IMR-90 (cell line): ENCODE results near the gene ITIH2. TPM values are rescaled to one million over a fixed set of nuclear protein-coding genes. Genes with fewer than 3 reads are reported as not detected.
A peak's percentile ranks its signal among the peaks of the same experiment; 100 is the strongest.

ENCODE experiments used
- ATAC-seq: fragments of 200-7000 bp; cut with Tn5 transposase; 2 replicates; pipeline ENCODE4 v1.9.1; 2020; ENCODE audit warnings: low read depth, mild to moderate bottlenecking, moderate library complexity
- BruUV-seq: library from RNA; stranded (reverse); fragments of 400-500 nt; replicated peaks from 2 replicates; lab custom pipeline; 2021; lab: Mats Ljungman, UMichigan
- CTCF ChIA-PET: fragments of 300-600 bp; formaldehyde crosslinking; extraction: SDS; loops from one replicate; lab custom pipeline; 2021; ENCODE audit warnings: antibody characterized with exemption; lab: Yijun Ruan, JAX
- POLR2A ChIA-PET: fragments of 300-600 bp; sonication (Branson Sonifier 250); formaldehyde crosslinking; loops from one replicate; lab custom pipeline; 2022; ENCODE audit warnings: antibody characterized with exemption; ENCODE audit not compliant: unreplicated experiment; lab: Charles Lee
- DNase-seq: peaks from one replicate; pipeline ENCODE4 v3.0.0; 2013
- H2AFZ ChIP-seq: replicated peaks from 2 replicates; pipeline ENCODE3; 2013; ENCODE audit warnings: low read length, mild to moderate bottlenecking; ENCODE audit not compliant: poor library complexity
- H2AK5ac ChIP-seq: 2 replicates; pipeline ENCODE4 v1.6.1; 2013; ENCODE audit warnings: low read depth, low read length, inconsistent platforms
- H2AK9ac ChIP-seq: replicated peaks from 2 replicates; pipeline ENCODE3; 2013; ENCODE audit warnings: mild to moderate bottlenecking, low read depth, low read length, moderate library complexity; ENCODE audit not compliant: poor library complexity
- H2BK120ac ChIP-seq: 2 replicates; pipeline ENCODE4 v1.6.1; 2013; ENCODE audit warnings: low read depth, low read length, inconsistent platforms
- H2BK15ac ChIP-seq: 3 replicates; pipeline ENCODE4 v1.6.1; 2013; ENCODE audit warnings: low read depth, low read length, inconsistent platforms
- H2BK20ac ChIP-seq: 2 replicates; pipeline ENCODE4 v1.6.1; 2013; ENCODE audit warnings: low read depth, mild to moderate bottlenecking, inconsistent platforms, low read length, moderate library complexity
- H2BK5ac ChIP-seq: 2 replicates; pipeline ENCODE4 v1.6.1; 2013; ENCODE audit warnings: mild to moderate bottlenecking, low read depth, low read length, inconsistent platforms; ENCODE audit not compliant: poor library complexity, severe bottlenecking
- H3K14ac ChIP-seq: replicated peaks from 2 replicates; pipeline ENCODE4 v1.6.1; 2013; ENCODE audit warnings: low read depth, low read length, inconsistent platforms
- H3K18ac ChIP-seq: 2 replicates; pipeline ENCODE4 v1.6.1; 2013; ENCODE audit warnings: low read depth, low read length, control low read depth
- H3K23ac ChIP-seq: 2 replicates; pipeline ENCODE4 v1.6.1; 2013; ENCODE audit warnings: low read depth, low read length, inconsistent platforms
- H3K27ac ChIP-seq: 2 replicates; pipeline ENCODE4 v1.5.1; 2013; ENCODE audit warnings: mild to moderate bottlenecking, control low read depth, low read length; ENCODE audit not compliant: insufficient read depth
- H3K27me3 ChIP-seq: 2 replicates; pipeline ENCODE4 v1.6.1; 2013; ENCODE audit warnings: low read length; ENCODE audit not compliant: control insufficient read depth, insufficient read depth
- H3K36me3 ChIP-seq: 2 replicates; pipeline ENCODE4 v1.6.1; 2013; ENCODE audit warnings: low read length, mixed read lengths; ENCODE audit not compliant: control insufficient read depth, insufficient read depth
- H3K4ac ChIP-seq: 2 replicates; pipeline ENCODE4 v1.6.1; 2013; ENCODE audit warnings: low read depth, low read length, inconsistent platforms
- H3K4me1 ChIP-seq: 2 replicates; pipeline ENCODE4 v1.6.1; 2013; ENCODE audit warnings: low read length, mixed read lengths; ENCODE audit not compliant: control insufficient read depth, insufficient read depth
- H3K4me2 ChIP-seq: 2 replicates; pipeline ENCODE4 v1.6.1; 2013; ENCODE audit warnings: low read depth, mild to moderate bottlenecking, control low read depth, low read length, moderate library complexity
- H3K4me3 ChIP-seq: 2 replicates; pipeline ENCODE4 v1.5.1; 2013; ENCODE audit warnings: low read depth, mild to moderate bottlenecking, control low read depth, low read length, moderate library complexity; ENCODE audit not compliant: insufficient read depth
- H3K56ac ChIP-seq: 2 replicates; pipeline ENCODE4 v1.6.1; 2013; ENCODE audit warnings: low read length, inconsistent platforms; ENCODE audit not compliant: insufficient read depth; ENCODE audit errors: extremely low read depth
- H3K79me1 ChIP-seq, 2 experiments: 2 replicates each; pipeline ENCODE4 v1.6.1; 2013; ENCODE audit warnings: low read length in 2 of 2, inconsistent platforms in 1 of 2, low read depth in 1 of 2
- H3K9ac ChIP-seq: 2 replicates; pipeline ENCODE4 v1.6.1; 2013; ENCODE audit warnings: low read depth, low read length, control low read depth
- H3K9me1 ChIP-seq: 2 replicates; pipeline ENCODE4 v1.6.1; 2013; ENCODE audit warnings: low read length, inconsistent platforms; ENCODE audit not compliant: insufficient read depth
- H3K9me3 ChIP-seq: 2 replicates; pipeline ENCODE4 v1.6.1; 2013; ENCODE audit warnings: low read length; ENCODE audit not compliant: control insufficient read depth, insufficient read depth
- H4K20me1 ChIP-seq: 2 replicates; pipeline ENCODE4 v1.6.1; 2013; ENCODE audit warnings: low read length, inconsistent platforms; ENCODE audit not compliant: insufficient read depth
- H4K5ac ChIP-seq: 2 replicates; pipeline ENCODE4 v1.6.1; 2013; ENCODE audit warnings: mild to moderate bottlenecking, low read depth, low read length, control low read depth
- H4K8ac ChIP-seq, 2 experiments: 2 replicates each; pipeline ENCODE4 v1.6.1; 2013; ENCODE audit warnings: low read depth in 2 of 2, low read length in 2 of 2, control low read depth in 1 of 2, inconsistent platforms in 1 of 2
- H4K91ac ChIP-seq: 2 replicates; pipeline ENCODE4 v1.6.1; 2013; ENCODE audit warnings: low read depth, low read length, inconsistent platforms; ENCODE audit not compliant: insufficient read depth
- CHD1 ChIP-seq: IDR thresholded peaks from 2 replicates; pipeline ENCODE4 v1.6.1; 2012; ENCODE audit warnings: low read depth, low read length, improper control_type of control experiment
- FOS ChIP-seq: fragments of 150-350 bp; IDR thresholded peaks from 2 replicates; pipeline ENCODE4 v1.6.1; 2016; ENCODE audit warnings: low read depth, low read length
- MAFK ChIP-seq: IDR thresholded peaks from 2 replicates; pipeline ENCODE4 v1.6.1; 2012; ENCODE audit warnings: low read depth, low read length, improper control_type of control experiment
- RAD21 ChIP-seq: IDR thresholded peaks from 2 replicates; pipeline ENCODE4 v1.6.1; 2012; ENCODE audit warnings: low read length, improper control_type of control experiment
- RCOR1 ChIP-seq: IDR thresholded peaks from 2 replicates; pipeline ENCODE4 v1.6.1; 2012; ENCODE audit warnings: mild to moderate bottlenecking, low read length, improper control_type of control experiment; ENCODE audit not compliant: insufficient replicate concordance
- SMC3 ChIP-seq: fragments of 150-350 bp; IDR thresholded peaks from 2 replicates; pipeline ENCODE4 v1.6.1; 2016; ENCODE audit warnings: low read depth, mild to moderate bottlenecking, antibody characterized with exemption, low read length, moderate library complexity
- WGBS, 2 experiments: methylation state at CpG; one replicate each; pipeline versions ENCODE4 v1.1.5 to v1.1.7; 2013; ENCODE audit warnings: missing lambda C conversion rate in 2 of 2; ENCODE audit not compliant: insufficient read length in 1 of 2; ENCODE audit errors: extremely low coverage in 2 of 2; 5-methylcytosine and 5-hydroxymethylcytosine counted together
- dilution Hi-C: fragments of 300-500 bp; cut with HindIII; formaldehyde crosslinking; loops from one replicate; pipeline ENCODE4 v1.14.3; 2018; ENCODE audit warnings: low sequenced_read_pairs; ENCODE audit not compliant: unreplicated experiment
- in situ Hi-C: fragments of 300-500 bp; cut with MboI; formaldehyde crosslinking; loops from 3 replicates; pipeline ENCODE4 v1.14.3; 2019; ENCODE audit warnings: low sequenced_read_pairs, inconsistent platforms, mixed read lengths
- intact Hi-C: fragments of 100-400 bp; cut with micrococcal nuclease; formaldehyde crosslinking; loops from 2 replicates; pipeline ENCODE4 v1.10.0; 2022
- polyA plus RNA-seq, 3 experiments: library from polyadenylated mRNA; depleted of rRNA; stranded (reverse); fragments of >200 nt; gene quantifications; 2 replicates each; pipeline ENCODE4 v1.2.3, GENCODE V29; 2012; ENCODE audit warnings: low replicate concordance in 1 of 3
- total RNA-seq: library from RNA; depleted of rRNA; stranded (reverse); fragments of >200 nt; gene quantifications from 2 replicates; pipeline ENCODE4 v1.2.3, GENCODE V29; 2012
- TF ChIP-seq, protein P1 (sequence below): conservative IDR thresholded peaks from 2 replicates; pipeline ENCODE4 v1.5.1; 2012; ENCODE audit warnings: mild to moderate bottlenecking, low read depth, low read length, improper control_type of control experiment

Gene ITIH2
- total and polyA plus RNA-seq, 2 of the 4 experiments (the other 2 are of a cell fraction): not detected

GRCh38 chr10:7687228-7687907 is 15.7 kb upstream of the ITIH2 start:
- Histone ChIP-seq H3K4me1 (no peaks in the 10 kb centered on the region), H3K14ac (no peak overlapping the region), H3K27ac (no peak overlapping the region), H3K27me3 (no peaks in the 10 kb centered on the region; the same call in 1 of the 2 replicates), H4K20me1 (no peaks in the 10 kb centered on the region), H3K79me1 (no peaks in the 10 kb centered on the region), H2BK120ac (no peak overlapping the region), H4K5ac (no peak overlapping the region), H3K9me3 (no peaks in the 10 kb centered on the region), H4K8ac (no peak overlapping the region), H2BK20ac (no peak overlapping the region), H2BK15ac (no peak overlapping the region), H2AK5ac (no peak overlapping the region), H3K9me1 (no peaks in the 10 kb centered on the region), H3K36me3 (no peaks in the 10 kb centered on the region), H3K4ac (no peak overlapping the region), H2BK5ac (no peak overlapping the region), H3K56ac (no peak overlapping the region), H3K4me3 (no peak overlapping the region), H4K91ac (no peak overlapping the region), H3K18ac (no peak overlapping the region), H3K9ac (no peak overlapping the region), H2AK9ac (no peak overlapping the region), H3K23ac (no peak overlapping the region), H3K4me2 (no peak overlapping the region), H2AFZ (no peak overlapping the region)
- ATAC-seq: peak; percentile 96
- POLR2A ChIA-PET: no interaction called here
- in situ Hi-C loops (loop anchor here (5.0 kb wide), 1 partner anchor 170 kb away; no protein-coding TSS in a partner anchor), intact Hi-C loops (loop anchor here (1.0 to 10.0 kb wide), 4 partner anchors 162 to 1615 kb away; no protein-coding TSS in a partner anchor), dilution Hi-C loops (no loop called here)
- WGBS, 2 experiments: no CpG with 5 or more reads among the region's 20 CpGs
- TF ChIP-seq MAFK (no peak), CHD1 (no peak), RCOR1 (no peak), FOS (no peak), SMC3 (peak; percentile 85), RAD21 (peak; percentile 70)
- TF ChIP-seq, protein P1, sequence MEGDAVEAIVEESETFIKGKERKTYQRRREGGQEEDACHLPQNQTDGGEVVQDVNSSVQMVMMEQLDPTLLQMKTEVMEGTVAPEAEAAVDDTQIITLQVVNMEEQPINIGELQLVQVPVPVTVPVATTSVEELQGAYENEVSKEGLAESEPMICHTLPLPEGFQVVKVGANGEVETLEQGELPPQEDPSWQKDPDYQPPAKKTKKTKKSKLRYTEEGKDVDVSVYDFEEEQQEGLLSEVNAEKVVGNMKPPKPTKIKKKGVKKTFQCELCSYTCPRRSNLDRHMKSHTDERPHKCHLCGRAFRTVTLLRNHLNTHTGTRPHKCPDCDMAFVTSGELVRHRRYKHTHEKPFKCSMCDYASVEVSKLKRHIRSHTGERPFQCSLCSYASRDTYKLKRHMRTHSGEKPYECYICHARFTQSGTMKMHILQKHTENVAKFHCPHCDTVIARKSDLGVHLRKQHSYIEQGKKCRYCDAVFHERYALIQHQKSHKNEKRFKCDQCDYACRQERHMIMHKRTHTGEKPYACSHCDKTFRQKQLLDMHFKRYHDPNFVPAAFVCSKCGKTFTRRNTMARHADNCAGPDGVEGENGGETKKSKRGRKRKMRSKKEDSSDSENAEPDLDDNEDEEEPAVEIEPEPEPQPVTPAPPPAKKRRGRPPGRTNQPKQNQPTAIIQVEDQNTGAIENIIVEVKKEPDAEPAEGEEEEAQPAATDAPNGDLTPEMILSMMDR: peak; percentile 85
- CTCF ChIA-PET: interaction anchor here (0.6 to 2.7 kb wide), 14 partner anchors 9 to 1646 kb away, joined by 3 to 22 read pairs (median 4); no protein-coding TSS in a partner anchor
- BruUV-seq: no TSS peak
- peak; percentile 85 for DNase-seq
